SK-N-MC (cell line): ENCODE results near the gene CINP.

ENCODE experiments used
- EZH2 ChIP-seq: fragments of 200-600 bp; sonication (generic); IDR thresholded peaks from one replicate; pipeline ENCODE4 v1.6.1; 2017; ENCODE audit warnings: antibody characterized with exemption
- POLR2AphosphoS5 ChIP-seq: IDR thresholded peaks from 2 replicates; pipeline ENCODE4 v1.6.1; 2012; ENCODE audit warnings: mild to moderate bottlenecking, low read depth, low read length, borderline replicate concordance

DNA sequence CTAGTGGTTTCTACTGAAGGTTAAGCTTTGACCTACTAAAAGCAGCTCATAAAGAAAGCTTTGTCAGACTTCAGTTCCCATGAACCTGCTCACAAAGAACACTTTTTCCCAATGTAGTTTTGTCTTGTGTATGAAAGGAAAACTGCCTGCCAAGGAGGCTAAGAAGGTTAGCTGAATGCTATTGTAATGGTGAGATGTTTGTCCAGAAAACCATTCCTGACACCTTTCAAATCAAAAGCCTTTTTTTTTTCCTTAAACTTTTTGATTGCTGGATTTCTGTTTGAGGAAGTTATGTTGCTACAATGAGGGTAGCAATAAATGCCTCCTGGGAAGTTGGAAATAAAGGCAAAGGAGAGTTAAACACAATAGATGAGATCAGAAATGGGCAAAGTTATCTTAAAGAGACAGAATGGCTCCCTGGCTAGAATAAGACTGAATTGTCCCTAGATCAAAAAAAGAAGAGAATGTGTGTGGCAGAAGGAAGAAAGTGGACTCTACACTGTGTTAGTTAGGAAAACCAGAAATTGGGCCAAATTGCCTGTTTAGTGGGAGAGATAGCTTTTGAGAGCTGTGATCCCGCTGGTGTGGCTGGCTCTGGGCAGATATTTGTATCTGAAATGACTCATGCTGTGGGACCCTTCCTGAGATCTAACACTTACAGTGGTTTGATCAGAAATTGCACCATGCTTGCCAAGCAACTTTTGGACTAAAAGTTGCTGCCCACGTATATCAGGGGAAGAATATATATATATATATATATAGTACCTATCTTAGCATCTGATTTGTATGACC, 27.6 kb upstream of the CINP start:
- TF ChIP-seq EZH2, result no peak
- TF ChIP-seq POLR2AphosphoS5, result no peak
